GM10266 (cell line): ENCODE results near the gene ANKRD40CL.

Experiments
- DNase-seq: peaks from one replicate; pipeline ENCODE4 v3.0.0; 2012; ENCODE audit errors: extremely low spot score
- TF ChIP-seq, protein P1 (sequence below): IDR thresholded peaks from 2 replicates; pipeline ENCODE4 v1.5.1; 2012; ENCODE audit warnings: mild to moderate bottlenecking, low read depth; ENCODE audit not compliant: control insufficient read depth, insufficient read depth; ENCODE audit errors: missing control alignments

Gene ANKRD40CL

GRCh38 chr17:50800196-50800700 lies 32.9 kb upstream of the ANKRD40CL start:
- no peak for DNase-seq
- TF ChIP-seq, protein P1, sequence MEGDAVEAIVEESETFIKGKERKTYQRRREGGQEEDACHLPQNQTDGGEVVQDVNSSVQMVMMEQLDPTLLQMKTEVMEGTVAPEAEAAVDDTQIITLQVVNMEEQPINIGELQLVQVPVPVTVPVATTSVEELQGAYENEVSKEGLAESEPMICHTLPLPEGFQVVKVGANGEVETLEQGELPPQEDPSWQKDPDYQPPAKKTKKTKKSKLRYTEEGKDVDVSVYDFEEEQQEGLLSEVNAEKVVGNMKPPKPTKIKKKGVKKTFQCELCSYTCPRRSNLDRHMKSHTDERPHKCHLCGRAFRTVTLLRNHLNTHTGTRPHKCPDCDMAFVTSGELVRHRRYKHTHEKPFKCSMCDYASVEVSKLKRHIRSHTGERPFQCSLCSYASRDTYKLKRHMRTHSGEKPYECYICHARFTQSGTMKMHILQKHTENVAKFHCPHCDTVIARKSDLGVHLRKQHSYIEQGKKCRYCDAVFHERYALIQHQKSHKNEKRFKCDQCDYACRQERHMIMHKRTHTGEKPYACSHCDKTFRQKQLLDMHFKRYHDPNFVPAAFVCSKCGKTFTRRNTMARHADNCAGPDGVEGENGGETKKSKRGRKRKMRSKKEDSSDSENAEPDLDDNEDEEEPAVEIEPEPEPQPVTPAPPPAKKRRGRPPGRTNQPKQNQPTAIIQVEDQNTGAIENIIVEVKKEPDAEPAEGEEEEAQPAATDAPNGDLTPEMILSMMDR, result no peak

DNA sequence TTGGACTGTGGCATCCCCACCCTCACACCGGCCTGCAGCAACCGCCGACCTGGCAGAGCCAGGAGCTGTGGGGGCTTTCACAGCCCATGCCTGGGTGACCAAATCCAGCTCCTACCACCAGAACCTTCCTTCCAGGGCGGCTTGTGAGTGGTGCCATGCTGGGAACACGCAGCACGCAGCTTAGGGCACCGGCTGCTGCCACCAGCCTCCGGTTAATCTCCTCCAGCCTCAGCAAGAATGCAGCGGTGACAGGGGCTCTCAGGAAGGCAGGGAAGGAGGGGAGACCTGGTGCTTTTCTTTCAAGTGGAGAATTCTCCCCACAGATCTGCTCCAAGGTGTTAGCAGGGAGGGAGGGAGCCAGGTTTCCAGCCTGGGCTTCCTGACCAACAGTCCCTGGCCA lies 32.3 kb upstream of the ANKRD40CL start:
- DNase-seq, result no peak
- TF ChIP-seq, protein P1, result no peak

DNA sequence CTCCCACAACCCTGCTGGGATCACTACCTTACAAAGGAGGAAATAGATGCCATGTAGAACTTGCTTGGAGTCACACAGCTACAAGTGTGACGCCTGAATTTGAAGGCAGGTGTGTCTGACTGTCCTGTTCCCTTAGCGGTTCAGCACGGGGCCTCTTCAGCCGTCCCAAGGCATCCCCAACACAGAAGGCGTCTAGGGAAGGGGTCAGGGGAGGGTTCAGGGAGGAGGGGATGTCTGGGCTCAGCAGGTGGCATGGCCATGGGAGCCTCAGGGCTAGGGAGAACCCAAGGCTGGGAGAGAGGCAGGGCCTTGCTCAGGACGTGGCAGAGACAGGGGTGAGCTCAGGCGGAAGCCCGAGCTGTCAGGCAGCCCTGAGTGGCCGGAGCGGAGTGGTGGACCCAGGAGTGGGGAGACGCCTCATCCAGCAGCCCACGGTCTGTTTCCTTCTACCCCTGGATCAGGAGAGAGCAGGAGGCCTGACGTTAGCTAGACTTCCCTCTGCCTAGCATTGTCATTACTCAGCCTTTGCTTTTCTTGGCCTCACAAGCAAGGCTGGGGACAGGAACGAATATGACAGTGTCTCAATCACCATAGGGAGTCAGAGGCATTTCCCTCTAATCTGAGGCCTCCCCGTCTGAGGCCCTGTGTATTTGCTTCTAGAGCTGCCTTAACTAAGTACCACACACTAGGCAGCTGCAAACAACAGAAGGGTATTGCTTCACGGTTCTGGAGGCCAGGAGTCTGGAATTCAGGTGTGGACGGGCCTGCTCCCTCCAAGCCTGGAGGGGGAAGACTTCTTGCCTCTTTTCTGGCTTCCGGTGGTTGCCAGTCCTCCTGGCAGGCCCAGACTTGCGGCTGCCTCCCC lies 31.3 kb upstream of the ANKRD40CL start:
- no peak for DNase-seq
- TF ChIP-seq, protein P1, result no peak

DNA sequence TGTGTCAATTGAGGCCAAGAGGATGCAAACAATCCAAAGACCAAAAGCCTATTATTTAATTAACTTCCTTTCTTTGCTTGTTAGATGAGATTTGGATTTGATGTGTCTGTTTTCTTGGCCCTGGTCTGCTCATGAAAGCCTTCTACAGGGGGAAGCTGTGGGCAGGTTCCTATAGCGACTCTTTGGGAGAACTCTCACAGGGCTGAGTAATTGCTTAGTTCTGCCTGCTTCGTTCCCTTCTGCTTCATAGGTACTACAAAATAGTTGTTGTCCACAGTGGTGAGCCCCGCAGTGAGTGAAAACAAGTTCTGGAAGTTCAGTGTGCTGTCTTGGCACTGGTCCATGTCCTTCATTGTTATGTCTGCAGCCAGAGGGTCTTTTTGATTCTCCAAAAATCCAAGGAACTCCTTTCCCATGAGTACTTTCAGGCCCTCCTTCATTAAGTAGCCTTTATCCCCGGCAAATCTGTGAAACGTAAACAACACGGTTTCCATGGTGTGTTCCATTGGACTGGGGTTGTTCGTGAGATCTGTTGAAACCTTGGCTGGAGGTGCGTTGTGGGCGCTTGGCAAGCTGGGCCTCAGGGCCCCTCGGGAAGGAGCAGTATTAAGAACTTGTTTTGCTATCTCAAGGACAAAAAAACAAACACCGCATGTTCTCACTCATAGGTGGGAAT lies 30.0 kb upstream of the ANKRD40CL start:
- no peak for DNase-seq
- TF ChIP-seq, protein P1, result no peak

DNA sequence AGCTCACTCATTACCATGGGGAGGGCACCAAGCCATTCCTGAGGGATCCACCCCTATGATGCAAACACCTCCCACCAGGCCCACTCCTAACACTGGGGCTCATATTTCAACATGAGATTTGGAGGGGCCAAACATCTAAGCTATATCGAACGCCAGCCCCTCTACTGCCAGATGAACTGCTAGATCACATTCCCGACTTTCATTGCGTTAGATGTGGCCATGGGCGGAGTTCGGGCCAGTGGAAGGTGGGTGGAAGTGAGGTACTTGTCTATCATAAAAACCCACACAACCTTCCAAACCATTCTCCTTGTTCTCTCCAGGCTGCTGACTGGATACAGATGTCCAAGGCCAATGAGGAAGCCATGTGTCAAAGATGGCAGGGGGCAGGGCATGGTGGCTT lies 27.0 kb upstream of the ANKRD40CL start:
- no peak for DNase-seq
- TF ChIP-seq, protein P1, result no peak

GRCh38 chr17:50793007-50793406 lies 25.7 kb upstream of the ANKRD40CL start:
- DNase-seq, result no peak
- TF ChIP-seq, protein P1, result no peak

GRCh38 chr17:50792132-50792531 lies 24.8 kb upstream of the ANKRD40CL start:
- DNase-seq, result no peak
- TF ChIP-seq, protein P1, result no peak
